ENCODE measurements around the gene ATRIP.

- no peak for TF ChIP-seq ZNF561 (tag by site-specific recombination; IDR thresholded peaks at IDR 0.05; ENCODE audit: borderline replicate concordance)
- no peak for TF ChIP-seq CTCF (tag by site-specific recombination; IDR thresholded peaks at IDR 0.05)
- TF ChIP-seq, protein P1, sequence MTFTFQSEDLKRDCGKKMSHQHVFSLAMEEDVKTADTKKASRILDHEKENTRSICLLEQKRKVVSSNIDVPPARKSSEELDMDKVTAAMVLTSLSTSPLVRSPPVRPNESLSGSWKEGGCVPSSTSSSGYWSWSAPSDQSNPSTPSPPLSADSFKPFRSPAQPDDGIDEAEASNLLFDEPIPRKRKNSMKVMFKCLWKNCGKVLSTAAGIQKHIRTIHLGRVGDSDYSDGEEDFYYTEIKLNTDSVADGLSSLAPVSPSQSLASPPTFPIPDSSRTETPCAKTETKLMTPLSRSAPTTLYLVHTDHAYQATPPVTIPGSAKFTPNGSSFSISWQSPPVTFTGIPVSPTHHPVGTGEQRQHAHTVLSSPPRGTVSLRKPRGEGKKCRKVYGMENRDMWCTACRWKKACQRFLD (tag by site-specific recombination; IDR thresholded peaks at IDR 0.05), result no peak
These were observed 9.7 kb upstream of the ATRIP start for GRCh38 chr3:48436855-48437254.
